ENCODE measurements around the gene EXO1. TPM values are rescaled to one million over a fixed set of nuclear protein-coding genes. Genes with fewer than 3 reads are reported as not detected.
A peak's percentile ranks its signal among the peaks of the same experiment; 100 is the strongest.
"Not testable (repeated sequence)": the region's sequence is repeated elsewhere in the genome, so short reads cannot be mapped to it uniquely, and the experiment has no call there.

The EXO1 gene
- 28.5 and 40.7 TPM in 2 replicates for total RNA-seq (2014; rRNA removed; shearing (Covaris generic); ENCODE audit: low replicate concordance)

- peak within 1 kb of the TSS; percentile 95 for H3K4me3 ChIP-seq
- H3K27me3 ChIP-seq, result no peaks in the 10 kb centered on the region
- peaks cover 35% of the 10 kb centered on the region for H3K36me3 ChIP-seq
- H3K9me3 ChIP-seq, result no peaks in the 10 kb centered on the region
- DNase-seq, result peak; percentile 95
These were observed at the start of gene EXO1 for GRCh38 chr1:241847796-241848685. Gene EXO1 (plus strand): TSS chr1:241848204. CDS start chr1:241850426, 2,222 bp downstream.

GRCh38 chr1:241799416-241799815 is 48.6 kb upstream of the EXO1 start:
- DNase-seq, result no peak
- H3K4me3 ChIP-seq, result no peak overlapping the region
- H3K27me3 ChIP-seq, result no peaks in the 10 kb centered on the region
- H3K9me3 ChIP-seq, result no peaks in the 10 kb centered on the region
- no peaks in the 10 kb centered on the region for H3K36me3 ChIP-seq

GRCh38 chr1:241800640-241801039 is 47.4 kb upstream of the EXO1 start:
- H3K9me3 ChIP-seq, result no peaks in the 10 kb centered on the region
- H3K36me3 ChIP-seq, result no peaks in the 10 kb centered on the region
- no peak for DNase-seq

GRCh38 chr1:241802863-241803262 is 45.1 kb upstream of the EXO1 start:
- Histone ChIP-seq H3K27me3 (no peaks in the 10 kb centered on the region), H3K9me3 (no peaks in the 10 kb centered on the region), H3K36me3 (no peaks in the 10 kb centered on the region), H3K4me3 (no peak overlapping the region)
- DNase-seq, result no peak

More at GRCh38 chr1:241800640-241801039, 47.4 kb upstream of the EXO1 start:
- no peaks in the 10 kb centered on the region for H3K27me3 ChIP-seq
- H3K4me3 ChIP-seq, result no peak overlapping the region

- H3K36me3 ChIP-seq, H3K9me3 ChIP-seq, DNase-seq, H3K27me3 ChIP-seq, H3K4me3 ChIP-seq: not testable (repeated sequence)
These were observed 43.3 kb upstream of the EXO1 start for GRCh38 chr1:241804706-241805105.

GRCh38 chr1:241808265-241808664 is 39.7 kb upstream of the EXO1 start:
- Histone ChIP-seq H3K4me3 (no peak overlapping the region), H3K9me3 (no peaks in the 10 kb centered on the region), H3K36me3 (no peaks in the 10 kb centered on the region), H3K27me3 (no peaks in the 10 kb centered on the region)
- DNase-seq, result no peak

- Histone ChIP-seq H3K9me3 (no peaks in the 10 kb centered on the region), H3K27me3 (no peaks in the 10 kb centered on the region), H3K36me3 (no peaks in the 10 kb centered on the region), H3K4me3 (no peak overlapping the region)
- no peak for DNase-seq
These were observed 37.1 kb upstream of the EXO1 start for GRCh38 chr1:241810769-241811405.

GRCh38 chr1:241813768-241814320 is 34.2 kb upstream of the EXO1 start:
- Histone ChIP-seq H3K4me3 (no peak overlapping the region), H3K9me3 (no peaks in the 10 kb centered on the region), H3K36me3 (no peaks in the 10 kb centered on the region), H3K27me3 (no peaks in the 10 kb centered on the region)
- DNase-seq, result no peak

GRCh38 chr1:241816008-241816407 is 32.0 kb upstream of the EXO1 start:
- H3K9me3 ChIP-seq, result no peaks in the 10 kb centered on the region
- no peak for DNase-seq
- no peaks in the 10 kb centered on the region for H3K27me3 ChIP-seq
- H3K4me3 ChIP-seq, result no peak overlapping the region
- no peaks in the 10 kb centered on the region for H3K36me3 ChIP-seq

GRCh38 chr1:241817331-241817792 is 30.6 kb upstream of the EXO1 start:
- Histone ChIP-seq H3K9me3 (no peaks in the 10 kb centered on the region), H3K4me3 (no peak overlapping the region), H3K36me3 (no peaks in the 10 kb centered on the region), H3K27me3 (no peaks in the 10 kb centered on the region)
- DNase-seq, result peak; percentile 43

GRCh38 chr1:241817956-241818612 is 29.9 kb upstream of the EXO1 start:
- no peak overlapping the region for H3K4me3 ChIP-seq
- no peaks in the 10 kb centered on the region for H3K9me3 ChIP-seq
- no peaks in the 10 kb centered on the region for H3K27me3 ChIP-seq
- H3K36me3 ChIP-seq, result no peaks in the 10 kb centered on the region
- no peak for DNase-seq

- no peak overlapping the region for H3K4me3 ChIP-seq
- DNase-seq, result no peak
- no peaks in the 10 kb centered on the region for H3K9me3 ChIP-seq
- no peaks in the 10 kb centered on the region for H3K36me3 ChIP-seq
- H3K27me3 ChIP-seq, result no peaks in the 10 kb centered on the region
These were observed 28.6 kb upstream of the EXO1 start for GRCh38 chr1:241819340-241819866.

- Histone ChIP-seq H3K27me3 (no peaks in the 10 kb centered on the region), H3K9me3 (no peaks in the 10 kb centered on the region), H3K4me3 (no peak overlapping the region), H3K36me3 (no peaks in the 10 kb centered on the region)
- no peak for DNase-seq
These were observed 26.6 kb upstream of the EXO1 start for GRCh38 chr1:241821363-241821762.

GRCh38 chr1:241822846-241823245 is 25.2 kb upstream of the EXO1 start:
- Histone ChIP-seq H3K4me3 (no peak overlapping the region), H3K9me3 (no peaks in the 10 kb centered on the region), H3K27me3 (no peaks in the 10 kb centered on the region), H3K36me3 (no peaks in the 10 kb centered on the region)
- DNase-seq, result no peak

GRCh38 chr1:241823925-241824324 is 24.1 kb upstream of the EXO1 start:
- Histone ChIP-seq H3K36me3 (no peaks in the 10 kb centered on the region), H3K9me3 (no peaks in the 10 kb centered on the region), H3K27me3 (no peaks in the 10 kb centered on the region), H3K4me3 (no peak overlapping the region)
- no peak for DNase-seq

GRCh38 chr1:241825581-241825980 is 22.4 kb upstream of the EXO1 start:
- H3K4me3 ChIP-seq, result no peak overlapping the region
- no peaks in the 10 kb centered on the region for H3K9me3 ChIP-seq
- H3K36me3 ChIP-seq, result no peaks in the 10 kb centered on the region
- no peaks in the 10 kb centered on the region for H3K27me3 ChIP-seq
- no peak for DNase-seq

- H3K36me3 ChIP-seq, H3K4me3 ChIP-seq, H3K9me3 ChIP-seq, H3K27me3 ChIP-seq, DNase-seq: not testable (repeated sequence)
These were observed 21.4 kb upstream of the EXO1 start for GRCh38 chr1:241826613-241827012.
